SK-N-SH treated with all-trans-retinoic acid at 6 μM for 48 hours (cell line): ENCODE data around the gene LBH.

Experiments used
- ARNTL ChIP-seq: fragments of 450-650 bp; formaldehyde crosslinking; IDR thresholded peaks from 2 replicates; pipeline ENCODE4 v1.5.0; 2020; ENCODE audit warnings: low read depth, mild to moderate bottlenecking, moderate library complexity, borderline replicate concordance
- ESRRG ChIP-seq: fragments of 250-450 bp; sonication (Bioruptor Pico); IDR thresholded peaks from 2 replicates; pipeline ENCODE4 v1.6.1; 2021; ENCODE audit warnings: mild to moderate bottlenecking
- RARB ChIP-seq: fragments of 250-450 bp; sonication (Bioruptor Pico); IDR thresholded peaks from 2 replicates; pipeline ENCODE4 v1.8.0; 2021; ENCODE audit warnings: mild to moderate bottlenecking, moderate library complexity
- TCF4 ChIP-seq: fragments of 250-450 bp; sonication (Bioruptor Pico); IDR thresholded peaks from 2 replicates; pipeline ENCODE4 v1.8.0; 2021; ENCODE audit warnings: mild to moderate bottlenecking, moderate library complexity, borderline replicate concordance
- ZC3H10 ChIP-seq: fragments of 250-450 bp; sonication (Bioruptor Pico); IDR thresholded peaks from 2 replicates; pipeline ENCODE4 v1.5.1; 2021; ENCODE audit warnings: mild to moderate bottlenecking, moderate library complexity
- ZFP30 ChIP-seq: fragments of 450-650 bp; formaldehyde crosslinking; IDR thresholded peaks from 2 replicates; pipeline ENCODE4 v1.5.0; 2022; ENCODE audit warnings: mild to moderate bottlenecking, moderate library complexity
- ZNF565 ChIP-seq: fragments of 450-650 bp; formaldehyde crosslinking; conservative IDR thresholded peaks from 2 replicates; pipeline ENCODE4 v1.5.0; 2020; ENCODE audit warnings: low read depth, mild to moderate bottlenecking, moderate library complexity
- ZNF70 ChIP-seq: fragments of 450-650 bp; formaldehyde crosslinking; IDR thresholded peaks from 2 replicates; pipeline ENCODE4 v1.5.0; 2020; ENCODE audit warnings: mild to moderate bottlenecking, moderate library complexity
- TF ChIP-seq, protein P1 (sequence below): fragments of 250-450 bp; sonication (Bioruptor Pico); IDR thresholded peaks from 2 replicates; pipeline ENCODE4 v1.8.0; 2020; ENCODE audit warnings: mild to moderate bottlenecking, moderate library complexity, borderline replicate concordance
- TF ChIP-seq, protein P2 (sequence below): fragments of 250-450 bp; sonication (Bioruptor Pico); IDR thresholded peaks from 2 replicates; pipeline ENCODE4 v1.8.0; 2021; ENCODE audit warnings: low read depth, mild to moderate bottlenecking, moderate library complexity, borderline replicate concordance

DNA sequence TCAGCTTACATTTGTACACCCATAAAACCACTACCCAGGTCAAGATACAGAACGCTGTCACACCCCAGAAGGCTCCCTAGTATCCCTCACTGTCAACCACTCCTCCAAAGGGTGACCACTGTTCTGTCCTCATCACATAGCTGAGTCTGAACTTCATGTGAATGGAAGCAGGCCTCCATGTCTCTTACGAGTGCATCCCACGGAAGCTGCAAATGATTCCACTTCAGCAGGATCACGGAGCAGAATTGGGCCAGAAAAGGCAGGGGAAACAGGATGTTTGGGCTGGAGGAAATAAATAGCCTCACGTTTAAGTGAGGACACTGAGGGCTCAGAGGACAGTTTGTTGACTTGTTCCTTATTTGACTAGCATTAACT lies 38.4 kb downstream of the LBH start:
- TF ChIP-seq TCF4 (CRISPR knock-in tag), result no peak
- no peak for TF ChIP-seq ZNF565
- TF ChIP-seq, protein P1, sequence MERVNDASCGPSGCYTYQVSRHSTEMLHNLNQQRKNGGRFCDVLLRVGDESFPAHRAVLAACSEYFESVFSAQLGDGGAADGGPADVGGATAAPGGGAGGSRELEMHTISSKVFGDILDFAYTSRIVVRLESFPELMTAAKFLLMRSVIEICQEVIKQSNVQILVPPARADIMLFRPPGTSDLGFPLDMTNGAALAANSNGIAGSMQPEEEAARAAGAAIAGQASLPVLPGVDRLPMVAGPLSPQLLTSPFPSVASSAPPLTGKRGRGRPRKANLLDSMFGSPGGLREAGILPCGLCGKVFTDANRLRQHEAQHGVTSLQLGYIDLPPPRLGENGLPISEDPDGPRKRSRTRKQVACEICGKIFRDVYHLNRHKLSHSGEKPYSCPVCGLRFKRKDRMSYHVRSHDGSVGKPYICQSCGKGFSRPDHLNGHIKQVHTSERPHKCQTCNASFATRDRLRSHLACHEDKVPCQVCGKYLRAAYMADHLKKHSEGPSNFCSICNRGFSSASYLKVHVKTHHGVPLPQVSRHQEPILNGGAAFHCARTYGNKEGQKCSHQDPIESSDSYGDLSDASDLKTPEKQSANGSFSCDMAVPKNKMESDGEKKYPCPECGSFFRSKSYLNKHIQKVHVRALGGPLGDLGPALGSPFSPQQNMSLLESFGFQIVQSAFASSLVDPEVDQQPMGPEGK (CRISPR knock-in tag), result no peak
- TF ChIP-seq ZC3H10 (CRISPR knock-in tag), result no peak
- no peak for TF ChIP-seq ESRRG
- TF ChIP-seq RARB, result no peak
- no peak for TF ChIP-seq ARNTL (CRISPR knock-in tag)
- TF ChIP-seq, protein P2, sequence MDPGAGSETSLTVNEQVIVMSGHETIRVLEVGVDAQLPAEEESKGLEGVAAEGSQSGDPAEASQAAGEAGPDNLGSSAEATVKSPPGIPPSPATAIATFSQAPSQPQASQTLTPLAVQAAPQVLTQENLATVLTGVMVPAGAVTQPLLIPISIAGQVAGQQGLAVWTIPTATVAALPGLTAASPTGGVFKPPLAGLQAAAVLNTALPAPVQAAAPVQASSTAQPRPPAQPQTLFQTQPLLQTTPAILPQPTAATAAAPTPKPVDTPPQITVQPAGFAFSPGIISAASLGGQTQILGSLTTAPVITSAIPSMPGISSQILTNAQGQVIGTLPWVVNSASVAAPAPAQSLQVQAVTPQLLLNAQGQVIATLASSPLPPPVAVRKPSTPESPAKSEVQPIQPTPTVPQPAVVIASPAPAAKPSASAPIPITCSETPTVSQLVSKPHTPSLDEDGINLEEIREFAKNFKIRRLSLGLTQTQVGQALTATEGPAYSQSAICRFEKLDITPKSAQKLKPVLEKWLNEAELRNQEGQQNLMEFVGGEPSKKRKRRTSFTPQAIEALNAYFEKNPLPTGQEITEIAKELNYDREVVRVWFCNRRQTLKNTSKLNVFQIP, result no peak
- TF ChIP-seq ZFP30 (CRISPR knock-in tag), result no peak
- TF ChIP-seq ZNF70 (CRISPR knock-in tag), result no peak
